C1 segment of cervical spinal cord (tissue), 14 donors: ENCODE measurements around the gene DNAJB13.
"Not testable (repeated sequence)": the region's sequence is repeated elsewhere in the genome, so short reads cannot be mapped to it uniquely, and the experiment has no call there.

Experiments
- DNase-seq, 14 donors: peaks; one replicate each; lab custom pipeline; 2025; lab: John Stamatoyannopoulos, UW

Gene DNAJB13

DNA sequence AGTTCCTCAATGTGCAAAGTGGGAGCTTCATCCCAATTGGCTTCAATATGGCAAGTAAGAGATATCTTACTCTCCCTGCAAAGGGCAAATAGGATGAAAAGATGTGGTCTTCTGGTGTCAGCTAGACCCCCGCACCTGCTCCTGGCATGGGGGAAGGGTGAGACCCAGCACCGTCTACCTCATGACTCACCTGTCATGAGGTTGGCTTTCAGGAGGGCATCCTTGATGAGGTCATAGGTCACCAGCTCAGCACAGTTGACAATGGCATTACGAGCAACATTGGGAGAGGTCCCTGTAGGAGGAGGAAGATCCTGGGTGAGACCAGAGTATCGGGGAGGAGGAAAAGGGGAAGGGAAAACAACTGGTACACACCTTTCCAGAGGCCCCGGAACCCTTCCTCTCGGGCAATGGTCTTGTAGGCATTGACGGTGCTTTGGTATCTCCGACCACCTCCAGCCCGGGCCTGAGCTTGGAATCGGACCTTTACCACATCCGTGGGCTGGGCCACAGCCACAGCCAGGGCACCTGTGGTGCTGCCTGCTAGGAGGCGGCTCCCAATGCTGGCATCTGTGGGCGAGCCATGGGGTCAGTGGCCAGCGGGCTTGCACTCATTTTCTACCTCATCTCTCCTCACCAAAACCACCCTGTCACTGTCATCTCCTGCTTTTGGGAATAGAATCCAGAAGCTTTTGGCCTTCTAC lies 25.8 kb downstream of the DNAJB13 start:
- no peak for DNase-seq

DNA sequence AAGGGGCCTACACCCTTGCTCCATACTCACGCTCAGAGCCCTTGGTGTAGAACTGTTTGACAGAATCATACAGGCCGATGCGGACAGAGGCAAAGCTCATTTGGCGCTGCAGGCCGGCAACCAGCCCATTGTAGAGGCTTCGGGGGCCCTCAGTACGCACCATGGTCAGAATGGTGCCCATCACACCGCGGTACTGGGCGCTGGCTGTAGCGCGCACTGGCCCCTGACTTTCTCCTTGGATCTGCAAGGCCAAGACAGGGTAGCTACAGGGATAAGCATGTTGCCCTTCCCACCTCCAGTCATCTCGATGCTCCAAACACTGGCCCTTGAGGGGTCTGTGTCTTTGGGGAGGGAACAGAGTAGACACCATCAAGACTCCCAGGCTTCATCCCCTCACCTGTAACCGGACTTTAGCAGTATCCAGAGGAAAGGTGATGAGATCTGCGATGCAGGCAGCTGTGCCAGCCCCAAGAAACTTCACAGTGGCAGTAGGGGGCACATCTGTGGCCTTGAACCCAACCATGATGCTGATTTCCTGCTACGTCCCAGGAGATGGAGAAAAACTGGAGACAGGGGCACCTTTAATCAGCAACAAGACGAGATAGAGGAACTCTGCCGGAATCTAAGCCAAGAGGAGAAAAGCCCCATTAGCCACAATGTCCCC lies 27.2 kb downstream of the DNAJB13 start:
- DNase-seq = no peak

DNA sequence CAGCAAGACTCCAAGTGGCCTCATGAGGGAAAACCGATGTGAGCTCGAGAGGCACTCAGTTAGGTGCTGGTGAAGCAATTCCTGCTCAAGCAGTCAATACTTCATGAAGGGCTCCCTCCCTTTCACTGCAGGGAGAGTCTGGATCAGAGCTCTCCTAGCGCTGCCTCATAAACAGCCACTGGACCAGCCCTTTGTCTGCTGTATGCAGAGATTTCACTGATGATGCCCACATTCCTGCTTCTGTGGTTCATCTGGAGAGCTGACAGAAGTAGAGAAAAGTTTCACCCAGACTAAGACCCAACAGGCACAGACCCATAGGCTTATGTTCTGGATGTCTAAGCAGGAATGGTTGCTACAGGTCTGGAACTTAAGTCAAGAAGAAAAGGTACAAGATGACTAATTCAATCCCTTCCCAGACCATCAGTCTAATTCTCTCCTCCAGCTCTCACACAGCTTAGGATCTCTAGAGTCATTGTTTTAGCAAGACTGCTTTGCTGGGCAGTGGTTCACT lies 27.8 kb downstream of the DNAJB13 start:
- DNase-seq = no peak

DNA sequence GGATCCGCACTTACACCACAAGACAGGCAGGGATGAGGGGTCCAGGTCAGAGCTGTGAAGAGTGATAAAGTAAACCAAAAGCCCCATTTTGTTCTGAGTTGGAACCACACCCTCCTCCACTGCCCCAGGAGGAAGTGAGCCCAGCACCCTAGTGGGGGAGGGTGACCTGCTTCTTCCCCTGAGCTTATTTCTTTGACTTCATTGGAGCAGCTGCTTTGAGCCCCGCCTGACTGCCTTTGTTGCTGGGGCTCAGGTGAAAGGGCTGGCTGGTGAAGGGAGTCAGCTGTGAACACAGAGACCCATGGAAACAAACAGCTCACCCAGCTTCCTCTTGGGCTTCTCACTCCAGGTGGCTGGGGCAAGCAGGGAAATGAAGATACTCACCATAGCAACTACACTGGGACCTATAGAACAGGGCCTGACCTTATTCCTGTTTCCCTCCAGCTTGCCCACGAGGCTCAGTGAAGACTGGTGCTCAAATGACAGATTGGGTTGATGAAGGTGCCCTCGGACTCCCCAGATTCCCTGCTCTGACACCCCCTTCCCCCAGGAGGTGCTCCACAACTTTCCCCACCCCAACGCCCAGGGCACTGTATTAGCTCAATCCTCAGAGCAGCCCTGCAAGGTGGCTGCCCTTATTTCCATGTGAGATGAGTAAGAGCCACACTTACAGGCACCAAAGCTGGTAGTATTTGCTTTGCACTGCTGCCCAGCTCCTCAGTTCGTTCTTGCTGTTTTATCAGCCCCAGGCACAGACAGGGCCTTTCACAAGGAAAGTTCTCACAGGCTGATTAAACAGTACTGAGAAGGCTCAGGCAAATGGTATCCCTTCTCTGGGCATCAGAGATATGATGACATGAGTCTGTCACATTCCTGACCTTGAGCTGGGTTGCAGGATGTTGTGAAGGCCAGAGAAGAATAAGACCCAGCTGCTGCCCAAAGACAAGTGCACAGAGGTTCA lies 29.5 kb downstream of the DNAJB13 start:
- DNase-seq = peak in 6 of 14 donors; percentile 15 to 28 (median 18)

DNA sequence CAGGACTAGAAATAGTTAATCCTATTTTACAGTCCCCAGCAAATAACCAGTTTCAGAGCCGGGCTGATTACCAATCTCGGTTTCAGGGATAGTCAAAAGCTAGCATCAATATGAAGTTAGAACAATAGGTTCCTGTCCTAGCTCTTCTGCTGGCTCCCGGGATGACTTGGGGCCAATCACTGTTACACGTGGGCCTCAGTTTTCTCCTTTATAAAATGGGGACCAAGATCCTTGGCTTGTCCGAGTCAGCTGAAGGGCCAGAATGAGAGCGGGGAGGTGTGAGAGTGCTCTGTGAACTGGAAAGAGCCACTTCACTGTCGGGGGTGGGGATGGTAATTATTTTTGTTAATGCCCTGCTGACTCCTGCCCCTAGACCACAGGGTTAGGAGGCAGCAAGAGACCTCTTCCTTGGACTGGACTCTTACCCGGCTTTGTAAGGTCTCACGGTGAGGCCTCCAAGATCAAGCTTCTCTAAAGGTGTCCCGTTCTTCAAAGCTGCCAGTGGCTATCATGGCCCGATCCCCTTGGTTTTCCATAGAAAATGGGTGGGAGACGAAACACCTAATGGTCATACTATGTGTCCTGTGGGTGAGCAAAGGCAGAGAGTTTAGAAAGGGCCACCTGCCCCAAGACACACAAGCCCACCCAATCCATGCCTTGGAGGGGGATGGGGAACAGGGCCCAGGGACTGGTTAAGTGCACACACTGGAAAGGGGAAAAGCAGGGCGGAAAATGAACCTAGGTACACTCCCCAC lies 30.4 kb downstream of the DNAJB13 start:
- no peak for DNase-seq

DNA sequence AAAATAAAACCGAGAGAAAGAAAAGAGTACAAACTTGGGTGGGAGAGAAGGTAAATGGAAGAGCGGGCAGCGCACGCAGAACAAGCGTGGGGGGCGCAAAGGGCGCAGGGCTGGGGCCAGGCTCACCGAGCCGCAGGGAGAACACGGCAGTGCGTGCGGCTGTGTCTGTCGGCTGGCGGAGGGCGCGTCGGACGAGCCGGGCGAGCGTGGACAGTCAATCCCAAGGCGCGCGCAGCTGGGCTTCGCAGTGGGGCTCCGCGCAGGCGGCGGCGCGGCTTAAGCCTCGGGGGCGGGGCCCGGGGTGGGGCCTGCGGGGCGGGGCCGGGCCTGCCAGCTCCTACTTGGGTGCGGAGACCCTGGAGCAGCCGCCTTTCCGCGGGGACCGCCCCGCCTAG lies 31.8 kb downstream of the DNAJB13 start, which contains the start of gene UCP2:
Gene UCP2 (minus strand): TSS at position 249 of the 395 bp plus-strand sequence. CDS start 4,465 bp downstream, outside the sequence.
- peak in 9 of 14 donors; percentile 69 to 88 (median 83) for DNase-seq

DNA sequence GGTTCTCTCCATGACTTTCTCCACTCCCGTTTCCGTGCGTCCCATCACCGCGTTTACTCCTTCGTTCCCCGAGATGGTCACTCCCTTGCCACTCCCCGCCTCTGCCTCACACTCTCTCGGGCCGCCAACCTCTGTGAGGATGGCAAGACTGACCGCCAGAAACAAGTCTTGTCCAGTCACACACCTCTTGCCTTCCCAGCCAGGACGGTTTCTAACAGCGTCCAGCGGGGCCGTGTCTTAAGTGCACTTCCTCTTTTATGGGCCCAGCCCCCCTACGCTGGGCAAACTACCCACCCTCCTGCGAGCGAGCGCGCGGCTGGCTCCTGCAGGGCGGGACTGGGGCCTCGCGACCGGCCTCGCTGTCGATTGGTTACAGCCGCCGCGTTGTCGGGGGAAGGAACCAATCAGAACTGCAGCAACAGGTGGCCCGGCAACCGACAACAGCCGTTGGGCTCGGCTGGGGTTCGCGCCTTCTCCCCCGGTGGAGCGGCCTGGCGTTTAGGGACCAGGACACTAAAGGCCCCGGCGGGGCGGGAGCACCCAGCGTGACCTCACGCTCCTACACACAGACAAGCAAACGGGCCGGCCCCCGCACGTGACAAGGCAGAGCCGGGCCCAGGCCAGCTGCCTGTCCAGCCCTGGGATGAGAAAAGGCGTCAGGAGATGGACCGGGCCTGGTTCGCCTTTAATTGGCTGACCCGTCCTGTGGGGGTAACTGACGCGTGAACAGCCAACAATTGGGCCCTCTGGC lies 32.3 kb downstream of the DNAJB13 start:
- DNase-seq = peak in 13 of 14 donors; percentile 55 to 96 (median 89)

DNA sequence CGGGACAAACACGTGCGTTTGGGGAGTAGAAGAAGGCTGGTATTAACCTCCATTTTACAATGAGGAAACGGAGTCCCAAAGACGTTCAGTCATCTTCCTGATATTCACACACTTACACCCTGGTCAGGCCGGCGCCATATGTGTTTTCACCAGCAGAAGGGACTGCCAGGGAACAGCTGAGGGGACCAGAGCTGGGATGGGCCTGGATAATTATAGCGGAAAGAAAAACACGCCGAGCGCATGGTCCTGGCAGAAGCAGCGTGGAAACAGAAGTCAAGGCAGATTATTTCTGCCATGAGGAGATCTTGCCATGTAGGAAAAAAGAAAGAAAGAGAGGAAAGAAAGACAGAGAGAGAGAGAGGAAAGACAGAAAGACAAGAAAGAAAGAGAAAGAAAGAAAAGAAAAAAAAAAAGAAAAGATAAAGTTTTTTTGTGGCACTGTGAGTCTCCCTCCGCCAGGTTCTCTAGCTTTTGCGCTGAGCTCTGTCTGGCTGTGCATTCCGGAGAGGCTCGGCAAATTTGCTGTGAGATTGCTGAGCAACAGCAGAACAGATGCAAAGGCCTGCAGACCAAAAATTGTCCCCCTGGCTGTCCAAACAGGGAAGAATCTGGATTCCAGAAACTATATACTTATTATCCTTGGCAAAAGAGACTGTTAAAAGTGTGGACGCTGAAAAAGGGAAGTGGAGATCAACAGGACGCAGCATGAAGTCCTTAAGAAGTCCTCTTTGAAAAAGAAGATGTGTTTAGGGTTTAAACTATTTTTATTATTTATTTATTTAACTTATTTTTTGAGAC lies 33.1 kb downstream of the DNAJB13 start:
- peak in 1 of 14 donors; percentile 9 for DNase-seq

DNA sequence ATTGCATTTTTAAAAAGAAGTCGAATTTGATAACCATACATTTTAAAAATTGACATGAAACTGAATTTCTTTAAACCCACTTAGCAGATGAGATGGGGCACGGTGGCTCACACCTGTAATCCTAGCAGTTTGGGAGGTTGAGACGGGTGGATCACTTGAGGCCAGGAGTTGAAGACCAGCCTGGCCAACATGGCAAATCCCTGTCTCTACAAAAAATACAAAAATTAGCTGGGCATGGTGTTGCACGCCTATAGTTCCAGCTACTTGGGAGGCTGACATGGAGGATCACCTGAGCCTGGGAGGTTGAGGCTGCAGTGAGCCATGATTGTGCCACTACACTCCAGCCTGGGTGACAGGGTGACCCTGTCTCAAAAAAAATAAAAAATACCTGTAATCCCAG lies 34.8 kb downstream of the DNAJB13 start:
- DNase-seq = not testable (repeated sequence)

DNA sequence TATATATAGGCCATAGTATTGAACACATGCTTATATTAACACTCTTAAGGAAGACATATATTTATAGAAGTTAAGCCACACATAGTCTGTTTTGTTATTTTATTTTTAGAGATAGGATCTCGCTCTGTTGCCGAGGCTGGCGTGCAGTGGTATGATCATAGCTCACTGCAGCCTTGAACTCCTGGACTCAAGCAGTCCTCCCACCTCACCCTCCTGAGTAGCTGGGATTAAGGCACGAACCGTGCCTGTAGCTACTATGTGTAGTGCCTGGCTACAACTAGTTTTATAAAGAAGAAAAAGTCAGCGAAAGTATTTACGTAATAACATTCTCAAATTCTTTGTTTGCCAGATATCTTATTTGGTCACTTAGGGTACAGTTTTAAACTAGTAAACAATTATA lies 37.4 kb downstream of the DNAJB13 start:
- no peak for DNase-seq

DNA sequence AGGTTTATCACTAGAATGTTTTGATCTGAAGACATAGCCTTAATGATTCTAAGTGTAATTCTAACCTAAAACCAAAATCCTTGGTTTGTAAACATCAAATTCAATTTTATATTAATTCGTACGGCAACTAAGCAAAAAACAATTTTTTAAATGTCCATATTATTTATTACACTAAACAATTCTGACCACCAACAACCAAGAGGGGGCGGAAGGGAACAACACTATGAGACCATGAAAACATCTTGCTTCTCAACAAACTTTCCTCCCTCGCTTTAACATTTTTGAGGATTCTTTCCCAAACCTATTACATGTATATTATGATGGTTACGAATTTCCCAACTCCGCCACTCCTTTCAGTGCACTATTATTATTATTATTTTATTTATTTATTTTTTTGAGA lies 38.3 kb downstream of the DNAJB13 start:
- no peak for DNase-seq

DNA sequence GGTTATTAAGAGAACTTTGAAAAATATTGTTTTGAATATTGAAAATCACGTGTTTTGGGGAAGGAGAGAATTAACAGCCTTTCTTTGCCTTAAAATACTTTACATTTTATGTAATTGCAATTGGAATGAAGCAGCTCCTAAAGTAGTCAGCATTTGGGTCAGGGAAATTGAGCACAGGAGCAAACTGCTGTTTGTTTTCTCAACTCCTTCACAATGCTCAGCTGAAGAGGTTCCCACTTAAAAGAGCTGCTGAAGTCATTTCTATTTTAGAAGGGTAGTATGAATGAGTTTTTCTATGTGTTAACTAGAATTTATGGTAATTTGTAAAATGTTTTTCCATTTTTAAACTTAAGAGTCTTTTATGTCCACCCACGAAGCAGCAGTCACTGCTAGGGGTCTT lies 39.9 kb downstream of the DNAJB13 start:
- DNase-seq = no peak

DNA sequence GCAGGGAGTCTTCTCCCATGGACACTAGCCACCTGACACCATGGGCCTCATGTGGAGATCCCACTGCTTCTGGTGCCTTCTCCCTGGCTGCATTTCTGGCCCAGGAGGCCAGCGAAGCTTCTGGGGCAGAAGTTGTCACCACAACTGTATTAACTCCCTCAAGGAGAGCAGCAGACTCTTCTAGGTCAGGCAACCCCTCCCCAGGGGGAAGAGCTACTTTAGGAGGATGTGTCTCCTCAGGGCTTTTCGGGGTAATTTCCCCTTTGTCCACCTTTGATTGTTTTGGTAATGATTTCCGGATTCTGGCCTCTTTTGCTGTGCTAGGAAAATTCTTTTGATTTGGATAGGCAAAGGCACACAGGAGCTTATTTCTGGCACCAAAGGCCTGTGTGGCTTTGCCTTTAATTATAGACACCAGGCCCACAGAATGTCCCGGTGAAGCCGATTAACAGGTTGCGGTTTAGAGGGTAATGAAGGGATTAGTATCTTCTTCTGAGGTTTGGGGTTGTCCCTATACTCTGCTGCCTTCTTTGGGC lies 40.7 kb downstream of the DNAJB13 start:
- no peak for DNase-seq

DNA sequence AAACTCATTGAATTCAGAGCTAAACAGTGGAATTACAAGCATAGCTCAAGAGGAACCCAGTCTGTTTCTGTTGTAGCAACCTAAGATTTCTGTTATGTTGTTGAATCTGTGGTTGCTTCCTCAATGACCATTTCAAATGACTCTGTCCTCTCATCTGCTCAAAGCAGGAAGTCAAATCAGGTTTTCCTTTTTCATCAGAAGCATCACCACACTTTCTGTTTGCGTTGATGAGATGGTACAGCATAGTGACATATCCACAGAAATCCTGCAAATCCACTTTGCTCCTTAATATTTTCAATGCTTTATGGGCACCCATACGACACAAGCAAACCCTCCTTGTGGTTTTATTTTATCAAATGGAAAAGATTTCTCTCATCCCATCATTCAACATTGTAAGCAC lies 44.4 kb downstream of the DNAJB13 start:
- DNase-seq = no peak

DNA sequence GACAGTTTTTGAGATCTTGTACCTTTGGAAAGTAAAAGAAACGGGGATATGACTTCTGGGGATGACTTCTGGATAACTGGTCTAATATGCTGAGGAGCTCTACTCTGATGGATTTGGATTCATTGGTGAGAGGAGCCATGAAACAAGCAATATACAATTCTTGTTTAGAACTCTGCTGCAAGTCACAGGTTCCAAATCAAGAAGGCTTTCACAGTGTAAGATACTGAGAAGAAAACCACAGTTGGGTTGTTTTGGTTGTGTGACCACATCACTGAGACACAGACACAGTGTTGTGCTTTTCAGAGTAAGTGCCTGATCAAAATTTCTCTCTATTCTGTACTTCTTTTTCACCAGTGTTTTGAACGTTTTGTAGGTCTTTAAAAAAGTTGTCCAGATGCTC lies 44.9 kb downstream of the DNAJB13 start:
- no peak for DNase-seq

DNA sequence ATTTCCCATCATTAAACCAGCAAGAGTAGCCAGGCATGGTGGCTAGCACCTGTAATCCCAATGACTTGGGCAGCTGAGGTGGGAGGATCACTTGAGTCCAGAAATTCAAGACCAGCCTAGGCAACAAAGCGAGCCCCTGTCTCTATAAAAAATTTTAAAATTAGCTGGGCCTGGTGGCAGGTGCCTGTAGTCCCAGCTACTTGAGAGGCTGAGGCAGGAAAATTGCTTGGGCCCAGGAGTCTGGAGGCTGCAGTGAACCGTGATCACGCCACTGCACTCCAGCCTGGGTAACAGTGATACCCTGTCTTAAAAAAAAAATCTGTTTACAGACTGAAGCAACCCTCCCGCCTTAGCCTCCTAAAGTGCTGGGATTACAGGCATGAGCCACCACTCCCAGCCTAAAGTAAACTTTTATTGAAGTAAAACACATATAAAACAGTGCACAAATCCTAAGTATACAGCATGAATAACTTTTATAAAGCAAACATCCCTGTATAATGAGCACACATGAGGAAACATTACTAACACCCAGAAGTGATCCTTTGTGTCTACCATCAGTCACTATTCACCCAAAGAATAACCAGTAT lies 45.4 kb downstream of the DNAJB13 start:
- no peak for DNase-seq

DNA sequence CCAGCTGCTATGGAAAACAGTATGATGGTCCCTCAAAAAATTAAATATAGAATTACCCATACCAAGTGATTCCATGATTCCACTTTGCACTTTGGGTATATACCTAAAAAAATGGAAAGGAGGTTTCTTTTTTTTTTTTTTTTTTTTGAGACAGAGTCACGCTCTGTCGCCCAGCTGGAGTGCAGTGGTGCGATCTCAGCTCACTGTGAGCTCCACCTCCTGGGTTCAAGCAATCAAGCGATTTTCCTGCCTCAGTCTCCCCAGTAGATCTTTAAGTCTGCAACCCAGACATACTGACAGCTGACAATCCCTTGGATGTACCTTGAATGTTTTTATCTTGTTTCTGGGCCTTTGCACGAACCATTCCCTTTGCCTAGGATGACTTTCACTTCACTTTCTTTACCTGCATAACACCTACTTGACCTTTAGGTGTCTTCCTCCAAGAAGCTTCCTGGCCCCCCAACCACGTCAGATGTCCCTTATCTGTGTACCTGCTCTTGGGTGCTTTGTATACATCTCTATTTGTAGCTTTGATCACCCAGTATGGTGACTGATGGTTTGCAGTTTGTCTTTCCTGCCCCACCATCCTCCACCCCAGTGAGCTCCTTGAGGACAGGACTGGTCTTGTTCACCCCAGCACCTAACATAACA lies 46.4 kb downstream of the DNAJB13 start:
- no peak for DNase-seq

DNA sequence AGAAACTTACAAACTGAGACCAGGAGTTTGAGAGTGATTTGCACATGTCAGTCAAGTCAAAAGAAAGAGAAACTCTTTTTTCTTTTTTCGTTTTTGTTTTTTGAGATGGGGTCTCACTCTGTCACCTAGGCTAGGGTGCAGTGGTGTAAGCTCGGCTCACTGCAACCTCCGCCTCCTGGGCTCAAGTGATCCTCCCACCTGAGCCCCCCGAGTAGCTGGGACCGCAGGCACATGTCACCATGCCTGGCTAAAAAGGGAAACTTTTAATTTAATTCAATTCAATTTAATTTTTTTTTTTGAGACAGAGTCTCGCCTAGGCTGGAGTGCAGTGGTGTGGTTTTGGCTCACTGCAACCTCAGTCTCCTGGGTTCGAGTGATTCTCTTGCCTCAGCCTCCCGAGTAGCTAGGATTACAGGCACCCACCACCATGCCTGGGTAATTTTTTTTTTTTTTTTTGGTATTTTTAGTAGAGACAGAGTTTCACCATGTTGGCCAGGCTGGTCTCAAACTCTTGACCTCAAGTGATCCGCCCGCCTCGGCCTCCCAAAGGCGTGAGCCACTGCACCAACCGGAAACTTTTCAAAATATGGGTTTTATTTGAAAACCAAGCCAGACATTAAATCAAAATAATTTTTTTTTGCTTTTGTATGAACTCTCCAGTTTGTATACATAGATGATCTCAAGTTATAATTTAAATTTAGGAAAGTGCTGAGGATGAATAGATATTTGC lies 48.2 kb downstream of the DNAJB13 start:
- DNase-seq = no peak
